ENCODE results near the gene MIPEP.
A peak's percentile ranks its signal among the peaks of the same experiment; 100 is the strongest.

Gene MIPEP

GRCh38 chr13:23715092-23715761 is 174.0 kb downstream of the MIPEP start:
- no peak for DNase-seq (ENCODE audit: low read depth, low spot score)

- no peak for DNase-seq (ENCODE audit: low read depth, low spot score)
Measured at GRCh38 chr13:23714672-23715071, 174.5 kb downstream of the MIPEP start.

GRCh38 chr13:23711355-23711754 is 177.8 kb downstream of the MIPEP start:
- DNase-seq (ENCODE audit: low read depth, low spot score) = no peak

- DNase-seq (ENCODE audit: low read depth, low spot score) = no peak
Measured at GRCh38 chr13:23710366-23710765, 178.8 kb downstream of the MIPEP start.

GRCh38 chr13:23709536-23709935 is 179.7 kb downstream of the MIPEP start:
- no peak for DNase-seq (ENCODE audit: low read depth, low spot score)

GRCh38 chr13:23707674-23708073 is 181.5 kb downstream of the MIPEP start:
- DNase-seq (ENCODE audit: low read depth, low spot score) = no peak

GRCh38 chr13:23705583-23705982 is 183.6 kb downstream of the MIPEP start:
- no peak for DNase-seq (ENCODE audit: low read depth, low spot score)

- DNase-seq (ENCODE audit: low read depth, low spot score) = no peak
Measured at GRCh38 chr13:23703246-23703860, 185.8 kb downstream of the MIPEP start.

- DNase-seq (ENCODE audit: low read depth, low spot score) = peak; percentile 92
Measured at GRCh38 chr13:23701636-23702035, 187.6 kb downstream of the MIPEP start.

- no peak for DNase-seq (ENCODE audit: low read depth, low spot score)
Measured at GRCh38 chr13:23701186-23701585, 188.0 kb downstream of the MIPEP start.

- no peak for DNase-seq (ENCODE audit: low read depth, low spot score)
Measured at GRCh38 chr13:23699271-23699670, 189.9 kb downstream of the MIPEP start.

GRCh38 chr13:23697772-23698313 is 191.4 kb downstream of the MIPEP start:
- no peak for DNase-seq (ENCODE audit: low read depth, low spot score)

GRCh38 chr13:23696610-23697009 is 192.6 kb downstream of the MIPEP start:
- DNase-seq (ENCODE audit: low read depth, low spot score) = no peak

GRCh38 chr13:23695711-23696464 is 193.3 kb downstream of the MIPEP start:
- no peak for DNase-seq (ENCODE audit: low read depth, low spot score)

GRCh38 chr13:23695196-23695595 is 194.0 kb downstream of the MIPEP start:
- no peak for DNase-seq (ENCODE audit: low read depth, low spot score)

GRCh38 chr13:23692816-23693215 is 196.4 kb downstream of the MIPEP start:
- DNase-seq (ENCODE audit: low read depth, low spot score) = no peak

- DNase-seq (ENCODE audit: low read depth, low spot score) = no peak
Measured at GRCh38 chr13:23690668-23691067, 198.5 kb downstream of the MIPEP start.

GRCh38 chr13:23688336-23688735 is 200.9 kb downstream of the MIPEP start:
- DNase-seq (ENCODE audit: low read depth, low spot score) = no peak

GRCh38 chr13:23687614-23688013 is 201.6 kb downstream of the MIPEP start:
- DNase-seq (ENCODE audit: low read depth, low spot score) = no peak

- DNase-seq (ENCODE audit: low read depth, low spot score) = no peak
Measured at GRCh38 chr13:23686948-23687347, 202.3 kb downstream of the MIPEP start.

GRCh38 chr13:23685416-23685815 is 203.8 kb downstream of the MIPEP start:
- no peak for DNase-seq (ENCODE audit: low read depth, low spot score)

GRCh38 chr13:23684647-23685046 is 204.6 kb downstream of the MIPEP start:
- DNase-seq (ENCODE audit: low read depth, low spot score) = no peak

GRCh38 chr13:23683084-23683483 is 206.1 kb downstream of the MIPEP start:
- no peak for DNase-seq (ENCODE audit: low read depth, low spot score)
